SK-N-SH treated with all-trans-retinoic acid at 6 μM for 48 hours (cell line): ENCODE measurements around the gene PARP3.

Experiments used
- ARNTL ChIP-seq: fragments of 450-650 bp; formaldehyde crosslinking; IDR thresholded peaks from 2 replicates; pipeline ENCODE4 v1.5.0; 2020; ENCODE audit warnings: low read depth, mild to moderate bottlenecking, moderate library complexity, borderline replicate concordance
- ESRRG ChIP-seq: fragments of 250-450 bp; sonication (Bioruptor Pico); IDR thresholded peaks from 2 replicates; pipeline ENCODE4 v1.6.1; 2021; ENCODE audit warnings: mild to moderate bottlenecking
- GLIS3 ChIP-seq: fragments of 250-450 bp; sonication (Bioruptor Pico); IDR thresholded peaks from 2 replicates; pipeline ENCODE4 v1.5.0; 2020; ENCODE audit warnings: mild to moderate bottlenecking, moderate library complexity
- ISL1 ChIP-seq: fragments of 250-450 bp; sonication (Bioruptor Pico); IDR thresholded peaks from 2 replicates; pipeline ENCODE4 v2.1.2; 2022; ENCODE audit warnings: mild to moderate bottlenecking, moderate library complexity
- OSR1 ChIP-seq: fragments of 250-450 bp; sonication (Bioruptor Pico); IDR thresholded peaks from 2 replicates; pipeline ENCODE4 v1.8.0; 2022; ENCODE audit warnings: moderate library complexity, mild to moderate bottlenecking, inconsistent platforms
- PPARA ChIP-seq: fragments of 250-450 bp; sonication (Bioruptor Pico); IDR thresholded peaks from 2 replicates; pipeline ENCODE4 v1.5.0; 2020; ENCODE audit warnings: mild to moderate bottlenecking, borderline replicate concordance
- RARB ChIP-seq: fragments of 250-450 bp; sonication (Bioruptor Pico); IDR thresholded peaks from 2 replicates; pipeline ENCODE4 v1.8.0; 2021; ENCODE audit warnings: mild to moderate bottlenecking, moderate library complexity
- TCF4 ChIP-seq: fragments of 250-450 bp; sonication (Bioruptor Pico); IDR thresholded peaks from 2 replicates; pipeline ENCODE4 v1.8.0; 2021; ENCODE audit warnings: mild to moderate bottlenecking, moderate library complexity, borderline replicate concordance
- TOX ChIP-seq: fragments of 250-450 bp; sonication (Bioruptor Pico); IDR thresholded peaks from 2 replicates; pipeline ENCODE4 v1.8.0; 2021; ENCODE audit warnings: mild to moderate bottlenecking, moderate library complexity, borderline replicate concordance
- ZFP3 ChIP-seq: fragments of 250-450 bp; sonication (Bioruptor Pico); IDR thresholded peaks from 2 replicates; pipeline ENCODE4 v1.5.0; 2020; ENCODE audit warnings: mild to moderate bottlenecking, moderate library complexity
- ZNF70 ChIP-seq: fragments of 450-650 bp; formaldehyde crosslinking; IDR thresholded peaks from 2 replicates; pipeline ENCODE4 v1.5.0; 2020; ENCODE audit warnings: mild to moderate bottlenecking, moderate library complexity
- ZNF8 ChIP-seq: fragments of 450-650 bp; formaldehyde crosslinking; IDR thresholded peaks from 2 replicates; pipeline ENCODE4 v1.5.0; 2020; ENCODE audit warnings: mild to moderate bottlenecking, moderate library complexity
- TF ChIP-seq, protein P1 (sequence below): fragments of 250-450 bp; sonication (Bioruptor Pico); IDR thresholded peaks from 2 replicates; pipeline ENCODE4 v1.5.1; 2020; ENCODE audit warnings: low read depth, mild to moderate bottlenecking, moderate library complexity
- TF ChIP-seq, protein P2 (sequence below): fragments of 250-450 bp; sonication (Bioruptor Pico); IDR thresholded peaks from 2 replicates; pipeline ENCODE4 v1.8.0; 2020; ENCODE audit warnings: mild to moderate bottlenecking, moderate library complexity, borderline replicate concordance

DNA sequence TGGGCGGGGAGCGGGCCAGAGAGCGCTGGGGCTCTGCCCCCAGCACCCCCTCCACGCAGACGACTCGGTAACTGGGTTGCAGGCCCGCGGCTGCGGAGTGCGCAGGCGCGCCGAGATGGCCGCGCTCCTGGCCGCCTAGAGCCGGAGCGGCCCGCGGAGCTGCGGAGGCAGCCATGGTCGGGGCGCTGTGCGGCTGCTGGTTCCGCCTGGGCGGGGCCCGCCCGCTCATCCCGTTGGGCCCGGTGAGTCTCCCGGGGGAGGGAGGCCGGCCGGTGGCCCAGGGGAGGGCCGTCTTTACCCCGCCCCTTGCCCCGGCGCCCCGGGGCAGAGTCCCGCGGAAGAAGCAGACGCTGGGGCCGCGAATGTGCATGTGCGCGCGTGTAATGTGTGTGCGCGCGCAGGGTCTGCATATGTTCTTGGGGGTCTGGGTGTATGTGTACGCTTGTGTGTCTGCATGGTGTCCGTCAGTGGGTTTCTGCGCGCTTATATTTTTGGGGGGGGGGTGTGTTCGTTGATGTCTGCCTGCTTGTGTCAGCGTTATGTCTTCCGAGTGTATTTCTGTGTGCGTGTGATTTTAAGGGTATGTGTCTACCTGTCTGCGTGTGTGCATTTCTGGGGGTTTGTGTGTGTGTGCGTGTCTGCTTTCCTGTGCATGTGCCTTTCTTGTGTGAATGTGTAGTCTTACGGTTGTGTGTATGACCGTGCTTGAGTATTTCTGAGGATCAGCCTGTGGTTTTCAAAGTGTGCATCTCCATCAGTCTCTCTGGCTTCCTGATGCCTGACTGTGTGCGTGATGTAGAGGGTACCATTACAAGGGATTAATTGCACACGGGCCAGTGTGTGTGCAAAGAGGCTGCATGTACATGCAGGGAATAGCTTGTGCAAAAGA is 33.0 kb downstream of the PARP3 start, which contains the start of gene ABHD14A:
- TF ChIP-seq, protein P1, sequence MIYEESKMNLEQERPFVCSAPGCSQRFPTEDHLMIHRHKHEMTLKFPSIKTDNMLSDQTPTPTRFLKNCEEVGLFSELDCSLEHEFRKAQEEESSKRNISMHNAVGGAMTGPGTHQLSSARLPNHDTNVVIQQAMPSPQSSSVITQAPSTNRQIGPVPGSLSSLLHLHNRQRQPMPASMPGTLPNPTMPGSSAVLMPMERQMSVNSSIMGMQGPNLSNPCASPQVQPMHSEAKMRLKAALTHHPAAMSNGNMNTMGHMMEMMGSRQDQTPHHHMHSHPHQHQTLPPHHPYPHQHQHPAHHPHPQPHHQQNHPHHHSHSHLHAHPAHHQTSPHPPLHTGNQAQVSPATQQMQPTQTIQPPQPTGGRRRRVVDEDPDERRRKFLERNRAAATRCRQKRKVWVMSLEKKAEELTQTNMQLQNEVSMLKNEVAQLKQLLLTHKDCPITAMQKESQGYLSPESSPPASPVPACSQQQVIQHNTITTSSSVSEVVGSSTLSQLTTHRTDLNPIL (CRISPR knock-in tag), result no peak
- TF ChIP-seq TCF4 (CRISPR knock-in tag), result no peak
- no peak for TF ChIP-seq TOX (CRISPR knock-in tag)
- TF ChIP-seq ARNTL, result no peak
- no peak for TF ChIP-seq ZNF70 (CRISPR knock-in tag)
- no peak for TF ChIP-seq ISL1 (CRISPR knock-in tag)
- no peak for TF ChIP-seq ZFP3 (CRISPR knock-in tag)
- TF ChIP-seq ZNF8 (CRISPR knock-in tag), result no peak
- TF ChIP-seq PPARA (CRISPR knock-in tag), result no peak
- no peak for TF ChIP-seq RARB (CRISPR knock-in tag)
- TF ChIP-seq GLIS3, result no peak
- TF ChIP-seq OSR1, result no peak
- TF ChIP-seq, protein P2, sequence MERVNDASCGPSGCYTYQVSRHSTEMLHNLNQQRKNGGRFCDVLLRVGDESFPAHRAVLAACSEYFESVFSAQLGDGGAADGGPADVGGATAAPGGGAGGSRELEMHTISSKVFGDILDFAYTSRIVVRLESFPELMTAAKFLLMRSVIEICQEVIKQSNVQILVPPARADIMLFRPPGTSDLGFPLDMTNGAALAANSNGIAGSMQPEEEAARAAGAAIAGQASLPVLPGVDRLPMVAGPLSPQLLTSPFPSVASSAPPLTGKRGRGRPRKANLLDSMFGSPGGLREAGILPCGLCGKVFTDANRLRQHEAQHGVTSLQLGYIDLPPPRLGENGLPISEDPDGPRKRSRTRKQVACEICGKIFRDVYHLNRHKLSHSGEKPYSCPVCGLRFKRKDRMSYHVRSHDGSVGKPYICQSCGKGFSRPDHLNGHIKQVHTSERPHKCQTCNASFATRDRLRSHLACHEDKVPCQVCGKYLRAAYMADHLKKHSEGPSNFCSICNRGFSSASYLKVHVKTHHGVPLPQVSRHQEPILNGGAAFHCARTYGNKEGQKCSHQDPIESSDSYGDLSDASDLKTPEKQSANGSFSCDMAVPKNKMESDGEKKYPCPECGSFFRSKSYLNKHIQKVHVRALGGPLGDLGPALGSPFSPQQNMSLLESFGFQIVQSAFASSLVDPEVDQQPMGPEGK (CRISPR knock-in tag), result no peak
- no peak for TF ChIP-seq ESRRG (CRISPR knock-in tag)
